NCI-H1930 (cell line): ENCODE data around the gene TMEM47.
A peak's percentile ranks its signal among the peaks of the same experiment; 100 is the strongest.

ENCODE experiments used
- DNase-seq, 2 experiments: peaks; one replicate each; lab custom pipeline; 2025; lab: John Stamatoyannopoulos, UW

TMEM47 gene

DNA sequence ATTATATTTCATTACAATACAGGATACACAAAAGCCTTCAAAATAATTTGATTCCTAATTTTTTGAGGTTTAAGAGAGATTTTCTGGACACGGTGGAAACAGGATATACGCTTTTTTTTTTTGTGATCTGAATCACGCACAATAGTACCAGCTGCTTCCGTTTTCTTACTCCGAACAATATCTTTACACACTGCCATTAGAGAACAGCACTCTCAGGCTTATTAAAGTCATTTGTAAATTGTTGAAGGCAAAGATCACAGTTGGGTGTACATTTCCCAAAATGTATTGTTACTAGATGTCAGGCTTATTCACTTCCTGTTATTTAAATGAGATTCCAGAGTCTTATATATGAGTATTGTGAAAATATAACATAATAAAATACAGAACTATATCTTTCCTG lies 71.5 kb downstream of the TMEM47 start:
- DNase-seq: no peak

DNA sequence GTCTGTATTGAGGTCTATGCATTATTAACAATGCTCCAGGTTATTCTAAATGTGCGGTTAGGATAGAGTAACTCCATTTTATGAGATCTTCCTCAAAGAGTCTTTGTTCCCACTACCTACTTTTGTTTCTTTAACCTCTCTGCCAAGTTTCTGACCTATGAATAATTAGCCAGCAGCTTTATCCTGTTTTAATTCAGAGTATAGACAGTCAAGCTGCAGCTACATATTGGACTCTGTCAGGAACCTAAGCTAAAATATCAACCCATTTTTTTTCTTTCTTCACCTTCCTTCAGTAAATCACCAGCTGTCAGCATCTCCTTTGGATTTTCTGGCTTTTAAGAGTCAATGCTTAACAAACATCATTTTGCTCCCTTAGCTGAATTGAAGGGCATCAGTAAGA lies 72.3 kb downstream of the TMEM47 start:
- DNase-seq: no peak

- no peak for DNase-seq
Measured at GRCh38 chrX:34580069-34580468, 77.0 kb downstream of the TMEM47 start.

DNA sequence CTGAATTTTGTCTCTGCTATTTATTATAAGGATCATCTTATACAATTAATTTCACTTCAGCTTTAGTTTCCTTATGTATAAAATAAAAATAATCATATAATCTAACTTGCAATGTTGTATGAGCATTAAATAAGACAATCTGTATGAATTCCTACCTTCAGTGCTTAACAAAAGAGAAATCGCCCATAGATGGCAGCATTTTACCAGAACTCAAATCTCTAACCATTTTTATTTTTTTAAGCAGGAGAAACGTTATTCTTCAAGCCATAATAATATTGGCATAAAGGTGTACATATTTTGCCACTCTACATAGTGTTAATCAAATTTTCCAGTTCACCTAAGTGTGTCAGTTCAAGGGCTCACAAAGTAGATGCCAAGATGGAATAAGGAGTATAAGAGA lies 78.8 kb downstream of the TMEM47 start:
- peak in 1 of 2 experiments; percentile 0 for DNase-seq
